Parathyroid adenoma (tissue), 2 donors: Measurements from ENCODE around the gene COPS9.

Source experiments
- H2AFZ ChIP-seq: fragments of 300-600 bp; sonication (generic); one replicate; pipeline ENCODE4 v1.7.0; 2017; ENCODE audit warnings: antibody characterized with exemption, mild to moderate bottlenecking
- H3K27ac ChIP-seq: fragments of 300-600 bp; sonication (generic); one replicate; pipeline ENCODE4 v1.7.0; 2017
- H3K27me3 ChIP-seq: fragments of 300-600 bp; sonication (generic); one replicate; pipeline ENCODE4 v1.7.0; 2017; ENCODE audit warnings: low read length; ENCODE audit not compliant: control insufficient read depth, insufficient read depth
- H3K36me3 ChIP-seq: fragments of 300-600 bp; sonication (generic); one replicate; pipeline ENCODE4 v1.7.0; 2017; ENCODE audit warnings: low read length; ENCODE audit not compliant: control insufficient read depth, insufficient read depth
- H3K4me1 ChIP-seq: fragments of 300-600 bp; sonication (generic); one replicate; pipeline ENCODE4 v1.7.0; 2017; ENCODE audit warnings: control low read depth
- H3K4me2 ChIP-seq: fragments of 300-600 bp; sonication (generic); one replicate; pipeline ENCODE4 v1.7.0; 2017; ENCODE audit warnings: low read length
- H3K4me3 ChIP-seq: fragments of 300-600 bp; sonication (generic); one replicate; pipeline ENCODE4 v1.7.0; 2017; ENCODE audit warnings: low read depth, low read length
- H3K79me2 ChIP-seq: fragments of 300-600 bp; sonication (generic); one replicate; pipeline ENCODE4 v1.7.0; 2017; ENCODE audit warnings: control low read depth
- H3K9ac ChIP-seq: fragments of 300-600 bp; sonication (generic); one replicate; pipeline ENCODE4 v1.7.0; 2017; ENCODE audit warnings: mild to moderate bottlenecking
- H3K9me3 ChIP-seq: fragments of 300-600 bp; sonication (generic); one replicate; pipeline ENCODE4 v1.7.0; 2017; ENCODE audit warnings: low read length; ENCODE audit not compliant: control insufficient read depth
- CTCF ChIP-seq: fragments of 300-600 bp; sonication (generic); IDR thresholded peaks from one replicate; pipeline ENCODE4 v1.7.0; 2017; ENCODE audit warnings: antibody characterized with exemption, mild to moderate bottlenecking
- donor health status: primary hyperparathyroidism.

Gene COPS9

GRCh38 chr2:240128608-240129145 is 7.4 kb downstream of the COPS9 start:
- Histone ChIP-seq H3K4me1 (no peaks in the 10 kb centered on the region), H3K79me2 (no peaks in the 10 kb centered on the region), H2AFZ (no peak overlapping the region), H3K4me3 (no peak overlapping the region), H3K27me3 (no peaks in the 10 kb centered on the region), H3K9ac (no peak overlapping the region), H3K27ac (no peak overlapping the region), H3K4me2 (no peak overlapping the region), H3K36me3 (no peaks in the 10 kb centered on the region), H3K9me3 (no peaks in the 10 kb centered on the region)
- TF ChIP-seq CTCF = no peak

GRCh38 chr2:240127911-240128607 is 8.0 kb downstream of the COPS9 start:
- Histone ChIP-seq H3K4me2 (no peak overlapping the region), H3K79me2 (no peaks in the 10 kb centered on the region), H3K9me3 (no peaks in the 10 kb centered on the region), H3K9ac (no peak overlapping the region), H3K27ac (no peak overlapping the region), H3K4me3 (no peak overlapping the region), H2AFZ (no peak overlapping the region), H3K4me1 (no peaks in the 10 kb centered on the region), H3K36me3 (no peaks in the 10 kb centered on the region), H3K27me3 (no peaks in the 10 kb centered on the region)
- no peak for TF ChIP-seq CTCF

GRCh38 chr2:240127191-240127750 is 8.8 kb downstream of the COPS9 start:
- Histone ChIP-seq H3K4me3 (no peak overlapping the region), H3K9ac (no peak overlapping the region), H3K36me3 (no peaks in the 10 kb centered on the region), H3K9me3 (no peaks in the 10 kb centered on the region), H3K27ac (no peak overlapping the region), H2AFZ (no peak overlapping the region), H3K4me1 (no peaks in the 10 kb centered on the region), H3K79me2 (no peaks in the 10 kb centered on the region), H3K27me3 (no peaks in the 10 kb centered on the region), H3K4me2 (no peak overlapping the region)
- no peak for TF ChIP-seq CTCF

- H3K4me2 ChIP-seq = no peak overlapping the region
- no peak overlapping the region for H3K27ac ChIP-seq
- no peaks in the 10 kb centered on the region for H3K36me3 ChIP-seq
- H3K9me3 ChIP-seq = no peaks in the 10 kb centered on the region
- H3K4me1 ChIP-seq = no peaks in the 10 kb centered on the region
- no peaks in the 10 kb centered on the region for H3K79me2 ChIP-seq
- no peak overlapping the region for H2AFZ ChIP-seq
- no peak overlapping the region for H3K9ac ChIP-seq
- H3K4me3 ChIP-seq = no peak overlapping the region
- TF ChIP-seq CTCF = no peak
- no peaks in the 10 kb centered on the region for H3K27me3 ChIP-seq
Measured at GRCh38 chr2:240126731-240127130, 9.4 kb downstream of the COPS9 start.

- H3K4me2 ChIP-seq = no peak overlapping the region
- no peak overlapping the region for H3K4me3 ChIP-seq
- H3K4me1 ChIP-seq = no peaks in the 10 kb centered on the region
- TF ChIP-seq CTCF = no peak
- no peaks in the 10 kb centered on the region for H3K36me3 ChIP-seq
- H3K27ac ChIP-seq = no peak overlapping the region
- no peak overlapping the region for H3K9ac ChIP-seq
- no peaks in the 10 kb centered on the region for H3K79me2 ChIP-seq
- no peak overlapping the region for H2AFZ ChIP-seq
- H3K9me3 ChIP-seq = no peaks in the 10 kb centered on the region
- no peaks in the 10 kb centered on the region for H3K27me3 ChIP-seq
Measured at GRCh38 chr2:240125742-240126141, 10.4 kb downstream of the COPS9 start.
